Ovary (tissue), 9 donors: ENCODE data around the gene C12orf54. TPM values are rescaled to one million over a fixed set of nuclear protein-coding genes. Genes with fewer than 3 reads are reported as not detected.
"Not testable (repeated sequence)": the region's sequence is repeated elsewhere in the genome, so short reads cannot be mapped to it uniquely, and the experiment has no call there.

Experiments
- DNase-seq, 5 donors: peaks; one replicate each; pipeline ENCODE4 v3.0.0-alpha.2; 2019 to 2020
- H3K27ac ChIP-seq, 2 donors: fragments of 200-600 bp; one replicate each; pipeline versions ENCODE4 v1.5.1 to v1.8.0; 2019 to 2022
- H3K27me3 ChIP-seq: fragments of 200-600 bp; one replicate; pipeline ENCODE4 v1.8.0; 2022
- H3K36me3 ChIP-seq: fragments of 200-600 bp; sonication (generic); one replicate; pipeline ENCODE4 v1.5.1; 2019
- H3K4me1 ChIP-seq: one replicate; pipeline ENCODE4 v1.8.1; 2013; ENCODE audit warnings: mild to moderate bottlenecking, moderate library complexity; ENCODE audit not compliant: insufficient read depth
- H3K4me3 ChIP-seq: fragments of 200-600 bp; sonication (generic); one replicate; pipeline ENCODE4 v1.5.1; 2017
- H3K9me3 ChIP-seq, 2 donors: fragments of 200-600 bp in 1 of 2; sonication (generic) in 1 of 2; one replicate each; pipeline versions ENCODE4 v1.5.1 to v1.8.1; 2013 to 2019; ENCODE audit warnings: mild to moderate bottlenecking in 1 of 2, moderate library complexity in 1 of 2
- CTCF ChIP-seq, 3 donors: fragments of 450-650 bp in 2 of 3; fragments of 200-600 bp in 1 of 3; IDR thresholded peaks; one replicate each; pipeline versions ENCODE4 v1.5.1 to v1.8.0; 2016 to 2022; ENCODE audit warnings: antibody characterized with exemption in 3 of 3, mild to moderate bottlenecking in 1 of 3
- EP300 ChIP-seq: sonication (generic); formaldehyde crosslinking; IDR thresholded peaks from one replicate; pipeline ENCODE4 v1.6.1; 2017; ENCODE audit warnings: antibody characterized with exemption
- POLR2A ChIP-seq: fragments of 450-650 bp; IDR thresholded peaks from one replicate; pipeline ENCODE4 v1.6.1; 2017; ENCODE audit warnings: antibody characterized with exemption, mild to moderate bottlenecking, moderate library complexity
- WGBS, 3 donors: extraction: QIAGEN DNeasy Blood & Tissue Kit in 1 of 3; methylation state at CpG; one replicate each; pipeline versions ENCODE4 v1.1.5 to v1.1.7; 2013 to 2017; 5-methylcytosine and 5-hydroxymethylcytosine counted together
- intact Hi-C, 4 donors: fragments of 100-400 bp; cut with DNase I; formaldehyde crosslinking; loops; one replicate each; pipeline versions ENCODE4 v1.11.0 to v1.15.1; 2022 to 2023
- polyA plus RNA-seq, 2 donors: library from polyadenylated mRNA; stranded (reverse); fragments of 200-250 nt in 1 of 2; fragments of 350-450 nt in 1 of 2; fragmentation: Illumina TruSeq in 1 of 2; extraction: RNeasy Lipid Tissue Mini Kit (QIAGEN cat#74804) in 1 of 2; gene quantifications; one replicate each; pipeline ENCODE4 v1.2.3, GENCODE V29; 2013 to 2014
- total RNA-seq, 7 donors: library from RNA; depleted of rRNA in 2 of 7; stranded (reverse); fragments of >200 nt in 2 of 7; fragmentation: NEBNext Ultra II Directional in 3 of 7; extraction: Animal tissue kit (Norgen Biotek cat#: 25700) in 3 of 7; gene quantifications; one replicate each; pipeline versions ENCODE4 v1.1.0 to v1.2.4, GENCODE V29; 2016 to 2023
- donor health status: DM: no; HTN: no; CAD: no; lungs with moderate emphysema.
- donor health status: DM: no; HTN: no; CAD: no.
- donor health status: Bipolar disorder and iron deficiency.
- donor health status: DM: yes; HTN: yes; CAD: no.
- donor health status: DM: no; HTN: no; CAD: no.
- donor health status: DM: yes; HTN: yes; CAD: no.

C12orf54 gene
- total and polyA plus RNA-seq, 9 donors = 0.21 to 1.4 (median 1.2) TPM; not detected in 1

GRCh38 chr12:48508987-48509386 is 26.7 kb downstream of the C12orf54 start:
- no peaks in the 10 kb centered on the region for H3K36me3 ChIP-seq
- WGBS, 3 donors = 53 to 73% (median 62%) methylated on average over 2 of the region's 2 CpGs
- H3K27ac ChIP-seq = no peak overlapping the region
- H3K4me1 ChIP-seq = no peaks in the 10 kb centered on the region
- H3K27me3 ChIP-seq = no peaks in the 10 kb centered on the region
- intact Hi-C loops = no loop called here
- DNase-seq = no peak
- H3K4me3 ChIP-seq = no peak overlapping the region
- H3K9me3 ChIP-seq = peaks cover 0 to 3% of the 10 kb centered on the region in 2 donors
- TF ChIP-seq EP300 = no peak

- Histone ChIP-seq H3K4me1 (no peaks in the 10 kb centered on the region), H3K9me3 (peaks cover 0 to 3% of the 10 kb centered on the region in 2 donors), H3K27me3 (no peaks in the 10 kb centered on the region), H3K36me3 (no peaks in the 10 kb centered on the region), H3K4me3 (no peak overlapping the region), H3K27ac (no peak overlapping the region)
- TF ChIP-seq EP300 (no peak), POLR2A (no peak), CTCF (IDR thresholded peaks at IDR 0.05) (no peak)
- intact Hi-C loops = no loop called here
- no peak for DNase-seq
- 31 to 32% (median 31%) methylated on average over 1 of the region's 1 CpG for WGBS, 3 donors
Observed at GRCh38 chr12:48510111-48510510, 27.8 kb downstream of the C12orf54 start.

GRCh38 chr12:48512855-48513254 is 30.6 kb downstream of the C12orf54 start:
- no peak overlapping the region for H3K27ac ChIP-seq
- H3K36me3 ChIP-seq = no peaks in the 10 kb centered on the region
- TF ChIP-seq POLR2A = no peak
- H3K9me3 ChIP-seq = peaks cover 0 to 3% of the 10 kb centered on the region in 2 donors
- no peak for DNase-seq
- no peaks in the 10 kb centered on the region for H3K4me1 ChIP-seq
- no peaks in the 10 kb centered on the region for H3K27me3 ChIP-seq
- H3K4me3 ChIP-seq = no peak overlapping the region
- intact Hi-C loops = no loop called here
- WGBS, 3 donors = 58 to 70% (median 61%) methylated on average over 2 of the region's 2 CpGs

GRCh38 chr12:48514728-48515127 is 32.4 kb downstream of the C12orf54 start:
- Histone ChIP-seq H3K4me3 (no peak overlapping the region), H3K27me3 (no peaks in the 10 kb centered on the region), H3K36me3 (no peaks in the 10 kb centered on the region), H3K9me3 (no peaks in the 10 kb centered on the region), H3K27ac (no peak overlapping the region), H3K4me1 (no peaks in the 10 kb centered on the region)
- TF ChIP-seq EP300 = no peak
- TF ChIP-seq CTCF (IDR thresholded peaks at IDR 0.05) = no peak
- TF ChIP-seq POLR2A = no peak
- DNase-seq = no peak
- intact Hi-C loops = no loop called here
- WGBS, 3 donors = 87 to 89% (median 88%) methylated on average over 1 of the region's 1 CpG

GRCh38 chr12:48520381-48520780 is 38.1 kb downstream of the C12orf54 start:
- H3K36me3 ChIP-seq, DNase-seq, intact Hi-C loops, H3K4me3 ChIP-seq, H3K9me3 ChIP-seq, H3K4me1 ChIP-seq, H3K27ac ChIP-seq, H3K27me3 ChIP-seq: not testable (repeated sequence)
- 85 to 90% (median 89%) methylated on average over 20 to 24 of the region's 24 CpGs for WGBS, 3 donors

GRCh38 chr12:48525332-48525731 is 43.0 kb downstream of the C12orf54 start, which contains the start of gene OR8S1:
OR8S1 (plus strand) TSS chr12:48525632; CDS start chr12:48525632, 0 bp downstream.
- WGBS, 3 donors = 16 to 28% (median 23%) methylated on average over 5 of the region's 5 CpGs
- H3K27me3 ChIP-seq = no peaks in the 10 kb centered on the region
- no peaks in the 10 kb centered on the region for H3K9me3 ChIP-seq
- no peaks in the 10 kb centered on the region for H3K4me1 ChIP-seq
- intact Hi-C loops = no loop called here
- TF ChIP-seq EP300 (no peak), POLR2A (no peak), CTCF (IDR thresholded peaks at IDR 0.05) (no peak)
- H3K36me3 ChIP-seq = no peaks in the 10 kb centered on the region
- no peak within 1 kb of the TSS for H3K4me3 ChIP-seq
- H3K27ac ChIP-seq = no peak within 1 kb of the TSS
- DNase-seq = no peak
